GM18868 (cell line): ENCODE measurements around the gene ROBO3.
A peak's percentile ranks its signal among the peaks of the same experiment; 100 is the strongest.

Source experiments
- ATAC-seq: cut with Tn5 transposase; IDR thresholded peaks from one replicate; pipeline ENCODE4 v1.9.1; 2021; ENCODE audit warnings: mild to moderate bottlenecking, moderate library complexity; ENCODE audit not compliant: unreplicated experiment

The ROBO3 gene

GRCh38 chr11:124844664-124845079 lies 20.6 kb upstream of the ROBO3 start:
- ATAC-seq: no peak

- no peak for ATAC-seq
Measured at GRCh38 chr11:124846070-124846673, 19.1 kb upstream of the ROBO3 start.

- ATAC-seq: no peak
Measured at GRCh38 chr11:124859171-124859570, 6.1 kb upstream of the ROBO3 start.

GRCh38 chr11:124861670-124862069 lies 3.6 kb upstream of the ROBO3 start:
- no peak for ATAC-seq

- no peak for ATAC-seq
Measured at GRCh38 chr11:124863137-124863825, 2.0 kb upstream of the ROBO3 start.

GRCh38 chr11:124863826-124864165 lies 1.4 kb upstream of the ROBO3 start:
- ATAC-seq: no peak

GRCh38 chr11:124864176-124864891 lies 898 bp upstream of the ROBO3 start:
- no peak for ATAC-seq

- ATAC-seq: no peak
Measured at GRCh38 chr11:124864892-124865180, 396 bp upstream of the ROBO3 start.

GRCh38 chr11:124865902-124866851 lies 945 bp downstream of the ROBO3 start:
- peak; percentile 50 for ATAC-seq

- peak; percentile 70 for ATAC-seq
Measured at GRCh38 chr11:124867700-124868099, 2.5 kb downstream of the ROBO3 start.

- ATAC-seq: no peak
Measured at GRCh38 chr11:124868331-124869274, 3.4 kb downstream of the ROBO3 start.

GRCh38 chr11:124869331-124869730 lies 4.1 kb downstream of the ROBO3 start:
- no peak for ATAC-seq

- ATAC-seq: no peak
Measured at GRCh38 chr11:124869856-124870387, 4.7 kb downstream of the ROBO3 start.

- no peak for ATAC-seq
Measured at GRCh38 chr11:124870430-124870829, 5.2 kb downstream of the ROBO3 start.

GRCh38 chr11:124872280-124872679 lies 7.0 kb downstream of the ROBO3 start:
- no peak for ATAC-seq

- ATAC-seq: no peak
Measured at GRCh38 chr11:124872741-124873140, 7.5 kb downstream of the ROBO3 start.

GRCh38 chr11:124873951-124874350 lies 8.7 kb downstream of the ROBO3 start:
- ATAC-seq: no peak

- no peak for ATAC-seq
Measured at GRCh38 chr11:124874571-124875255, 9.5 kb downstream of the ROBO3 start.

GRCh38 chr11:124875401-124875800 lies 10.2 kb downstream of the ROBO3 start:
- ATAC-seq: no peak
